ENCODE data around the gene EML4. TPM values are rescaled to one million over a fixed set of nuclear protein-coding genes. Genes with fewer than 3 reads are reported as not detected.

EML4 gene
- total RNA-seq, 3 donors from 2014 or later = 47.9 to 88.3 (median 66.3) TPM

DNA sequence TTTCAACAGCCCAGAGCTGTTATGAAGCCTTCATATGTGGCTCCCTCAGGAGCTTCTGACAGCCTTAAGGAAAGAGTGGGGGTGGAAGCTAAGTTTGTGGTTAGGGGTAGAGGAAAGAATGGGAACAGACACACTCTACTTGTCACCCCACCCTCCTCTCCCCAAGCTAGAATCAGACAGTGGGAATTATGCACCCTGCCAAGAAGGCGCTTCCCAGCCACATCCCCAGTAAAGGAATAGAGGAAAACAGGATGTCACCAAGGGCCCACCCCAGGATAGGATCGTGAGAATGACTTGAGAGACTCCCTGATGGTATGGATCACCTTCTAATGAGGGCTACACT is 32.4 kb upstream of the EML4 start:
- Histone ChIP-seq H3K9me3 (no peaks in the 10 kb centered on the region), H3K36me3 (ENCODE audit: low read depth) (no peaks in the 10 kb centered on the region), H3K4me3 (no peak overlapping the region), H3K4me1 (ENCODE audit: low read depth) (peaks cover 19% of the 10 kb centered on the region)
- intact Hi-C loops (cut with DNase I, micrococcal nuclease) = no loop called here
- DNase-seq (no peak), ATAC-seq (no peak)
- TF ChIP-seq, protein P1, sequence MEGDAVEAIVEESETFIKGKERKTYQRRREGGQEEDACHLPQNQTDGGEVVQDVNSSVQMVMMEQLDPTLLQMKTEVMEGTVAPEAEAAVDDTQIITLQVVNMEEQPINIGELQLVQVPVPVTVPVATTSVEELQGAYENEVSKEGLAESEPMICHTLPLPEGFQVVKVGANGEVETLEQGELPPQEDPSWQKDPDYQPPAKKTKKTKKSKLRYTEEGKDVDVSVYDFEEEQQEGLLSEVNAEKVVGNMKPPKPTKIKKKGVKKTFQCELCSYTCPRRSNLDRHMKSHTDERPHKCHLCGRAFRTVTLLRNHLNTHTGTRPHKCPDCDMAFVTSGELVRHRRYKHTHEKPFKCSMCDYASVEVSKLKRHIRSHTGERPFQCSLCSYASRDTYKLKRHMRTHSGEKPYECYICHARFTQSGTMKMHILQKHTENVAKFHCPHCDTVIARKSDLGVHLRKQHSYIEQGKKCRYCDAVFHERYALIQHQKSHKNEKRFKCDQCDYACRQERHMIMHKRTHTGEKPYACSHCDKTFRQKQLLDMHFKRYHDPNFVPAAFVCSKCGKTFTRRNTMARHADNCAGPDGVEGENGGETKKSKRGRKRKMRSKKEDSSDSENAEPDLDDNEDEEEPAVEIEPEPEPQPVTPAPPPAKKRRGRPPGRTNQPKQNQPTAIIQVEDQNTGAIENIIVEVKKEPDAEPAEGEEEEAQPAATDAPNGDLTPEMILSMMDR (IDR thresholded peaks at IDR 0.05) = no peak

DNA sequence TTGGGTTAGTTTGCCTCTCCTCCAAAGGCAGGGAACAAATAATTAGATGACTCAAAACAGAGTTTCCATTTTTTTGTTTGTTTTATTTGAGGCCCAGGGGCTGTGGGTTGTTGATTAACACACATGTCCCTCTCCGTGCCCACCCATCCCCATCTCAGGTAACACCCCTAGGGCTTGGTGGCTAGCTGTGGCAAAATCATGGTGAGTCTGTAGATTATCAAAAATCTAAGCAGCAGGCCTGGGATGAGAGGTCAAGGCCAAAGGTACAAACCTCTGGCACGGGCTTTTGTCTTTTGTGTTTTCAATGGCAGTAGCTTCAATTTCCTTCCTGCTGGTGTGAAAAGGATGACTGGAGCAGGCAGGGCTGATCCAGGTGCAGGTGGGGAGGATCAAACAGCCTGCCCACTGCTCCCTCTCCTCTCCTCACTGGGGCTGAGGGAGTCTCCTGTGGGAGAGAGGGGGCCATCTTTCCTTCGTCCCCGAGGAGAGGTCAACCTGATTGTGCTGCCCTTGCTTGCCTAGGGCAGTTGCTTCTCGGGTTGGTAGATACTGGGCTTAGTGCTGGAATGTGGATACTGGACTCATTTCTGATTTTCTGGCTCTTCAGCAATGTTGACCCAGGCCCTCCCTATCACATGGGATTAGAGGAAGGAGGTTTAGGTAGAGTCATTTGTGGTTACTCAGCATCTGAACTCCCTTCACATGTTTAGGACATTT is 31.9 kb upstream of the EML4 start:
- TF ChIP-seq, protein P1 (IDR thresholded peaks at IDR 0.05) = no peak
- no peak for ATAC-seq

GRCh38 chr2:42138163-42139015 is 30.8 kb upstream of the EML4 start:
- no peak for ATAC-seq
- Histone ChIP-seq H3K4me3 (no peak overlapping the region), H3K4me1 (ENCODE audit: low read depth) (peaks cover 17% of the 10 kb centered on the region), H3K36me3 (ENCODE audit: low read depth) (no peaks in the 10 kb centered on the region), H3K9me3 (no peaks in the 10 kb centered on the region)
- intact Hi-C loops (cut with DNase I, micrococcal nuclease) = no loop called here
- TF ChIP-seq, protein P1 (IDR thresholded peaks at IDR 0.05) = no peak
- peak in 1 of 3 donors; percentile 28 for DNase-seq

More for the DNA sequence above, 31.9 kb upstream of the EML4 start:
- H3K36me3 ChIP-seq (ENCODE audit: low read depth) = no peaks in the 10 kb centered on the region
- no peak for DNase-seq
- intact Hi-C loops (cut with DNase I, micrococcal nuclease) = no loop called here
- H3K4me1 ChIP-seq (ENCODE audit: low read depth) = peaks cover 24% of the 10 kb centered on the region
- H3K4me3 ChIP-seq = no peak overlapping the region
- H3K9me3 ChIP-seq = no peaks in the 10 kb centered on the region

GRCh38 chr2:42139101-42139500 is 30.1 kb upstream of the EML4 start:
- no peak for DNase-seq
- H3K4me1 ChIP-seq (ENCODE audit: low read depth) = peaks cover 17% of the 10 kb centered on the region
- TF ChIP-seq, protein P1 (IDR thresholded peaks at IDR 0.05) = no peak
- ATAC-seq = no peak
- intact Hi-C loops (cut with DNase I, micrococcal nuclease) = no loop called here
- H3K9me3 ChIP-seq = no peaks in the 10 kb centered on the region
- no peaks in the 10 kb centered on the region for H3K36me3 ChIP-seq (ENCODE audit: low read depth)
- H3K4me3 ChIP-seq = no peak overlapping the region

GRCh38 chr2:42140496-42140895 is 28.7 kb upstream of the EML4 start:
- DNase-seq = no peak

More at GRCh38 chr2:42140496-42140895, 28.7 kb upstream of the EML4 start:
- no peak overlapping the region for H3K4me3 ChIP-seq
- peaks cover 17% of the 10 kb centered on the region for H3K4me1 ChIP-seq (ENCODE audit: low read depth)
- intact Hi-C loops (cut with DNase I, micrococcal nuclease) = no loop called here
- H3K36me3 ChIP-seq (ENCODE audit: low read depth) = no peaks in the 10 kb centered on the region
- TF ChIP-seq, protein P1 (IDR thresholded peaks at IDR 0.05) = no peak
- H3K9me3 ChIP-seq = no peaks in the 10 kb centered on the region
- ATAC-seq = no peak
